Liver (tissue), 3 donors: ENCODE data around the gene TRIM7.
"Not testable (repeated sequence)": the region's sequence is repeated elsewhere in the genome, so short reads cannot be mapped to it uniquely, and the experiment has no call there.

Source experiments
- CTCF ChIP-seq: fragments of 150-350 bp; IDR thresholded peaks from 2 replicates; pipeline ENCODE4 v1.5.1; 2017; ENCODE audit warnings: improper control_type of control experiment, low read depth, low read length; ENCODE audit not compliant: missing input control
- EGR1 ChIP-seq, 2 donors: IDR thresholded peaks; 2 replicates each; pipeline ENCODE4 v1.6.1; 2016 to 2018; ENCODE audit warnings: antibody characterized with exemption in 2 of 2, low read depth in 2 of 2
- NR2F2 ChIP-seq: IDR thresholded peaks from 2 replicates; pipeline ENCODE4 v1.6.1; 2016; ENCODE audit warnings: antibody characterized with exemption
- RXRA ChIP-seq, 2 donors: IDR thresholded peaks; 2 replicates each; pipeline ENCODE4 v1.6.1; 2017 to 2018; ENCODE audit warnings: antibody characterized with exemption in 2 of 2, mild to moderate bottlenecking in 1 of 2
- SP1 ChIP-seq: IDR thresholded peaks from 2 replicates; pipeline ENCODE4 v1.6.1; 2018; ENCODE audit warnings: antibody characterized with exemption, mild to moderate bottlenecking
- TAF1 ChIP-seq: conservative IDR thresholded peaks from 2 replicates; pipeline ENCODE4 v1.6.1; 2016; ENCODE audit warnings: antibody characterized with exemption, mild to moderate bottlenecking
- TF ChIP-seq, protein P1 (sequence below): IDR thresholded peaks from 2 replicates; pipeline ENCODE4 v1.6.1; 2016; ENCODE audit warnings: antibody characterized with exemption, mild to moderate bottlenecking
- TF ChIP-seq, protein P2 (sequence below): IDR thresholded peaks from 2 replicates; pipeline ENCODE4 v1.6.1; 2016; ENCODE audit warnings: antibody characterized with exemption
- donor health status: healthy.
- donor health status: healthy.

DNA sequence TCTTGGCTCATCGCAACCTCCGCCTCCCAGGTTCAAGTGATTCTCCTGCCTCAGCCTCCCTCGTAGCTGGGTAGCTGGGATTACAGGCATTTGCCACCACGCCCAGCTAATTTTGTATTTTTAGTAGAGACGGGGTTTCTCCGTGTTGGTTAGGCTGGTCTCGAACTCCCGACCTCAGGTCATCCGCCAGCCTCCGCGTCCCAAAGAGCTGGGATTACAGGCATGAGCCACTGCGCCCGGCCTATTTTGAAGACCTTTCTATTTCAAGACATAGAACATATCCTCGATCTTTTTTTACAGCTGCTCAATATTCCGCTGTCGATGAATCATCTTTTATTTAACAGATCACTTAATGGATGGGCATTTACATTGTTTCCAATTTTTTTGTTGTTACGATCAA, 5.7 kb upstream of the TRIM7 start:
- TF ChIP-seq, protein P1, sequence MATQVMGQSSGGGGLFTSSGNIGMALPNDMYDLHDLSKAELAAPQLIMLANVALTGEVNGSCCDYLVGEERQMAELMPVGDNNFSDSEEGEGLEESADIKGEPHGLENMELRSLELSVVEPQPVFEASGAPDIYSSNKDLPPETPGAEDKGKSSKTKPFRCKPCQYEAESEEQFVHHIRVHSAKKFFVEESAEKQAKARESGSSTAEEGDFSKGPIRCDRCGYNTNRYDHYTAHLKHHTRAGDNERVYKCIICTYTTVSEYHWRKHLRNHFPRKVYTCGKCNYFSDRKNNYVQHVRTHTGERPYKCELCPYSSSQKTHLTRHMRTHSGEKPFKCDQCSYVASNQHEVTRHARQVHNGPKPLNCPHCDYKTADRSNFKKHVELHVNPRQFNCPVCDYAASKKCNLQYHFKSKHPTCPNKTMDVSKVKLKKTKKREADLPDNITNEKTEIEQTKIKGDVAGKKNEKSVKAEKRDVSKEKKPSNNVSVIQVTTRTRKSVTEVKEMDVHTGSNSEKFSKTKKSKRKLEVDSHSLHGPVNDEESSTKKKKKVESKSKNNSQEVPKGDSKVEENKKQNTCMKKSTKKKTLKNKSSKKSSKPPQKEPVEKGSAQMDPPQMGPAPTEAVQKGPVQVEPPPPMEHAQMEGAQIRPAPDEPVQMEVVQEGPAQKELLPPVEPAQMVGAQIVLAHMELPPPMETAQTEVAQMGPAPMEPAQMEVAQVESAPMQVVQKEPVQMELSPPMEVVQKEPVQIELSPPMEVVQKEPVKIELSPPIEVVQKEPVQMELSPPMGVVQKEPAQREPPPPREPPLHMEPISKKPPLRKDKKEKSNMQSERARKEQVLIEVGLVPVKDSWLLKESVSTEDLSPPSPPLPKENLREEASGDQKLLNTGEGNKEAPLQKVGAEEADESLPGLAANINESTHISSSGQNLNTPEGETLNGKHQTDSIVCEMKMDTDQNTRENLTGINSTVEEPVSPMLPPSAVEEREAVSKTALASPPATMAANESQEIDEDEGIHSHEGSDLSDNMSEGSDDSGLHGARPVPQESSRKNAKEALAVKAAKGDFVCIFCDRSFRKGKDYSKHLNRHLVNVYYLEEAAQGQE: not testable (repeated sequence)
- TF ChIP-seq CTCF; RXRA (IDR thresholded peaks at IDR 0.05); TAF1; NR2F2; SP1; EGR1 (IDR thresholded peaks at IDR 0.05; ENCODE audit: low read depth in 2 of 2): not testable (repeated sequence)
- TF ChIP-seq, protein P2, sequence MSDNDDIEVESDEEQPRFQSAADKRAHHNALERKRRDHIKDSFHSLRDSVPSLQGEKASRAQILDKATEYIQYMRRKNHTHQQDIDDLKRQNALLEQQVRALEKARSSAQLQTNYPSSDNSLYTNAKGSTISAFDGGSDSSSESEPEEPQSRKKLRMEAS: not testable (repeated sequence)
